ENCODE data around the gene CCDC157. TPM values are rescaled to one million over a fixed set of nuclear protein-coding genes. Genes with fewer than 3 reads are reported as not detected.

CCDC157 gene
- total RNA-seq, 1 experiment from 2014 or later, result 4.9 TPM

DNA sequence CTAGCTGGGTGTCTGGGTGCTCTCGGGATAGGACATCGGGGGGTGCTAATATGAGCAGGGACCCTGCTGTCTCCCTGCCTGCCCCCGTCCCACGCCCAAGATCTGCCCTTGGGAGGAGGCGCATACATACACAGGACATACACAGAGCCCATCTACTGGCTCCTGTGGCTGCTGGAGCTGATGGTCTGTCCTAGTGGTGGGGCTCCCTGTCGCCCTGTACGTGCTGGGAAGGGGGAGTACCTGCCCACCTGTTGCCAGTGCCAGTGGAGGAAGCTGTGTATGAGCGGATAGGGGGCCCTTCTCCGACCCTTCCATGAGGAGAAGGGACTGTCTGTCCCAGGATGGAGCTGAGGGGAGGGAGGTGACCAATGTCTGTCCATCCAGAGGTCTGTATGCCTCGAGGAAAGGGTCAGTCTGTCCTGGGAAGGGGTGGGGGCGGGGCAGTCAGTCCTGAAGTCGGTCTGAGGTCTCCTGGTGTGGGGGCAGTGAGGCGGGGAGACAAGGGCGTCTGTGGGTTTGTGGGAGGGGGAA is 31.0 kb upstream of the CCDC157 start:
- H3K36me3 Mint-ChIP-seq (ENCODE audit: insufficient read depth, unreplicated experiment), result peaks cover 35% of the 10 kb centered on the region
- BruUV-seq (replicated peaks), result no TSS peak
- no peak overlapping the region for H3K27ac Mint-ChIP-seq (ENCODE audit: unreplicated experiment)
- no peak for DNase-seq
- TF ChIP-seq, protein P1, sequence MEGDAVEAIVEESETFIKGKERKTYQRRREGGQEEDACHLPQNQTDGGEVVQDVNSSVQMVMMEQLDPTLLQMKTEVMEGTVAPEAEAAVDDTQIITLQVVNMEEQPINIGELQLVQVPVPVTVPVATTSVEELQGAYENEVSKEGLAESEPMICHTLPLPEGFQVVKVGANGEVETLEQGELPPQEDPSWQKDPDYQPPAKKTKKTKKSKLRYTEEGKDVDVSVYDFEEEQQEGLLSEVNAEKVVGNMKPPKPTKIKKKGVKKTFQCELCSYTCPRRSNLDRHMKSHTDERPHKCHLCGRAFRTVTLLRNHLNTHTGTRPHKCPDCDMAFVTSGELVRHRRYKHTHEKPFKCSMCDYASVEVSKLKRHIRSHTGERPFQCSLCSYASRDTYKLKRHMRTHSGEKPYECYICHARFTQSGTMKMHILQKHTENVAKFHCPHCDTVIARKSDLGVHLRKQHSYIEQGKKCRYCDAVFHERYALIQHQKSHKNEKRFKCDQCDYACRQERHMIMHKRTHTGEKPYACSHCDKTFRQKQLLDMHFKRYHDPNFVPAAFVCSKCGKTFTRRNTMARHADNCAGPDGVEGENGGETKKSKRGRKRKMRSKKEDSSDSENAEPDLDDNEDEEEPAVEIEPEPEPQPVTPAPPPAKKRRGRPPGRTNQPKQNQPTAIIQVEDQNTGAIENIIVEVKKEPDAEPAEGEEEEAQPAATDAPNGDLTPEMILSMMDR (IDR thresholded peaks at IDR 0.05; ENCODE audit: insufficient read depth in 1 of 2, low read depth in 1 of 2, low read length in 1 of 2, severe bottlenecking in 1 of 2, unreplicated experiment in 1 of 2), result no peak
- CTCF ChIA-PET, result interaction anchor here (1.7 to 5.2 kb wide), 2 partner anchors 37 to 65 kb away, joined by 6 to 106 read pairs; partner anchors contain the start of gene CASTOR1
- Histone ChIP-seq H3K27me3 (replicated peaks; ENCODE audit: control insufficient read depth, insufficient read depth, low read length) (no peaks in the 10 kb centered on the region), H3K4me1 (peaks cover 27% of the 10 kb centered on the region), H3K9me3 (no peaks in the 10 kb centered on the region), H3K36me3 (ENCODE audit: control insufficient read depth, insufficient read depth, low read length) (no peaks in the 10 kb centered on the region), H3K4me3 (ENCODE audit: low read depth, low read length) (peak overlapping the region; percentile 87)
- H3K9me3 Mint-ChIP-seq (ENCODE audit: unreplicated experiment), result no peaks in the 10 kb centered on the region
- intact Hi-C loops (cut with micrococcal nuclease; ENCODE audit: unreplicated experiment), result loop anchor here (2.0 kb wide), 3 partner anchors 27 to 63 kb away; partner anchors contain the start of gene RNF215
- H3K4me3 Mint-ChIP-seq (ENCODE audit: unreplicated experiment), result peak overlapping the region; percentile 79
- POLR2A ChIA-PET, result interaction anchor here (0.5 kb wide), 1 partner anchor 31 kb away, joined by 3 read pairs; the partner anchor contains the start of gene SF3A1
- H3K27me3 Mint-ChIP-seq (ENCODE audit: insufficient read depth, unreplicated experiment), result no peaks in the 10 kb centered on the region
- H3K4me1 Mint-ChIP-seq (ENCODE audit: low read depth, unreplicated experiment), result peaks cover 30% of the 10 kb centered on the region

DNA sequence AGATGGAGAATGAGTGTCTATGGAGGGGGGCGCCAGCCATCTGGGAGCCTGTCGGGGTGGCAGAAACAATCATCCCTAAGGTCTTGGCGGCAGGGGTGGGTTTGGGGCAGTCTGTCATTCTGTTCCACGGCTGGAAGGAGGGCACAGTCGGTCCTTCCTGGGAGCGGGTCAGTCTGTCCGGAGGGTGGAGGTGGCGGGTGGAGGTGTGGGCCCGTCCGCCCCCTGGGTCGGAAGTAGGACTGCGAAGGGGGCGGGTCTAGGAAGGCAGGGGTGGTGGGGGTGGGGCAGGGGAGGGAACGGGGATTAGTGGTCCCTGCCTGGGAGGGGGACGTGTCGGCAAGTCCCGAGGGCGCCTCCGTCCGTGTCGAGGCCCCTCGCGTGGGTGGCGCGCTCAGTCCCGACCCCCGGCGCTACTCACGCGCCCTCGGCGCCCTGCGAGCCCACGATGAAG is 30.5 kb upstream of the CCDC157 start:
- Mint-ChIP-seq H3K36me3 (ENCODE audit: insufficient read depth, unreplicated experiment) (peaks cover 36% of the 10 kb centered on the region), H3K4me1 (ENCODE audit: low read depth, unreplicated experiment) (peaks cover 30% of the 10 kb centered on the region), H3K4me3 (ENCODE audit: unreplicated experiment) (peak overlapping the region; percentile 79), H3K9me3 (ENCODE audit: unreplicated experiment) (no peaks in the 10 kb centered on the region), H3K27me3 (ENCODE audit: insufficient read depth, unreplicated experiment) (no peaks in the 10 kb centered on the region), H3K27ac (ENCODE audit: unreplicated experiment) (no peak overlapping the region)
- ChIA-PET CTCF (interaction anchor here (0.6 to 5.2 kb wide), 13 partner anchors 28 to 280 kb away, joined by 3 to 106 read pairs (median 6); partner anchors contain the start of genes CASTOR1, CCDC157, RNF215 and SF3A1), POLR2A (interaction anchor here (0.5 to 2.3 kb wide), 7 partner anchors 28 to 98 kb away, joined by 3 to 44 read pairs (median 8); partner anchors contain the start of genes CASTOR1, CCDC157 and SF3A1)
- TF ChIP-seq, protein P1 (IDR thresholded peaks at IDR 0.05; ENCODE audit: insufficient read depth in 1 of 2, low read depth in 1 of 2, low read length in 1 of 2, severe bottlenecking in 1 of 2, unreplicated experiment in 1 of 2), result no peak
- no peaks in the 10 kb centered on the region for H3K27me3 ChIP-seq (replicated peaks; ENCODE audit: control insufficient read depth, insufficient read depth, low read length)
- H3K4me1 ChIP-seq, result peaks cover 27% of the 10 kb centered on the region
- DNase-seq, result peak in 1 of 2 experiments; percentile 37
- BruUV-seq (replicated peaks), result no TSS peak
- H3K4me3 ChIP-seq (ENCODE audit: low read depth, low read length), result peak overlapping the region; percentile 87
- no peaks in the 10 kb centered on the region for H3K36me3 ChIP-seq (ENCODE audit: control insufficient read depth, insufficient read depth, low read length)
- intact Hi-C loops (cut with micrococcal nuclease; ENCODE audit: unreplicated experiment), result loop anchor here (2.0 kb wide), 3 partner anchors 27 to 63 kb away; partner anchors contain the start of gene RNF215
- no peaks in the 10 kb centered on the region for H3K9me3 ChIP-seq

DNA sequence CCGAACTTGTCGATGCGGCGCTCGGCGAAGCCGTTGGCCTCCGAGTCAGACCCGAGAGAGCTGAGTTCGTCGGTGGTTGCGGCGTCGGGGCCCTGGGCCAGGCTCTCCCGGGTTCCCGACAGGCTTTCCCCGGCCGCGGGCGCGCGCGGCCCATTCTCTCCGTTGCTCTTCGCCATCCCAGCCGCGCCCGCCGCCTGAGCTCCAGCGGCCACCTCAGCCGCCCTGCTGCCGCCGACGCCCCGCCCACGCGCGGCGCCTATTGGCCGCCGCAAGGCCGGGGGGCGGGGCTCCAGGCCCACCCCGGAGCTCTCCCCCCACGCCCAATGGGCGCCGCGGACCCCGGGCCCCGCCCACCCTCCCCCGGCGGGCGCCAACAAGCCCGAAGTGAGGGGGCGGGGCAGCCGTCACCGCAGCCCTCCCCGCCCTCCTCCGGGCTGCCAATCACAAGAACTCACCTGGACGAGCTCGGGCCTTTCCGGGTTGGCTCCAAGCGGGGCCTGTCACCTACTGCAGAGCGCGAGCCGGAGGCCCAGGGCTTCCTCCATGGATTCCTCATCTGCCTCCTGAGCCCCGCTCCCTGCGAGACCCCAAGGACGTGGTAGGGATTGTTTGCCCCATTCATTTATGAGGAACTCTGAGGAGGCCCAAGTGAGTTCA is 30.0 kb upstream of the CCDC157 start, which contains the start of gene TBC1D10A:
TSS of gene TBC1D10A (minus strand) at position 236 of the 657 bp plus-strand sequence. CDS start at position 176, 60 bp downstream.
- ChIA-PET CTCF (interaction anchor here (0.6 to 5.2 kb wide), 18 partner anchors 12 to 279 kb away, joined by 3 to 106 read pairs (median 5); partner anchors contain the start of genes CASTOR1, CCDC157, RNF215 and SF3A1), POLR2A (interaction anchor here (0.6 to 2.3 kb wide), 15 partner anchors 19 to 1150 kb away, joined by 3 to 44 read pairs (median 5); partner anchors contain the start of genes CASTOR1, CCDC157 and SF3A1)
- Mint-ChIP-seq H3K4me1 (ENCODE audit: low read depth, unreplicated experiment) (peaks cover 30% of the 10 kb centered on the region), H3K36me3 (ENCODE audit: insufficient read depth, unreplicated experiment) (peaks cover 41% of the 10 kb centered on the region), H3K4me3 (ENCODE audit: unreplicated experiment) (peak within 1 kb of the TSS; percentile 79), H3K27ac (ENCODE audit: unreplicated experiment) (peak within 1 kb of the TSS; percentile 90), H3K9me3 (ENCODE audit: unreplicated experiment) (no peaks in the 10 kb centered on the region), H3K27me3 (ENCODE audit: insufficient read depth, unreplicated experiment) (no peaks in the 10 kb centered on the region)
- TF ChIP-seq, protein P1 (IDR thresholded peaks at IDR 0.05; ENCODE audit: insufficient read depth in 1 of 2, low read depth in 1 of 2, low read length in 1 of 2, severe bottlenecking in 1 of 2, unreplicated experiment in 1 of 2), result no peak
- intact Hi-C loops (cut with micrococcal nuclease; ENCODE audit: unreplicated experiment), result loop anchor here (1.0 to 2.0 kb wide), 4 partner anchors 28 to 64 kb away; partner anchors contain the start of genes CASTOR1 and RNF215
- DNase-seq, result peak; percentile 96
- Histone ChIP-seq H3K4me1 (peaks cover 27% of the 10 kb centered on the region), H3K27me3 (replicated peaks; ENCODE audit: control insufficient read depth, insufficient read depth, low read length) (no peaks in the 10 kb centered on the region), H3K9me3 (no peaks in the 10 kb centered on the region), H3K36me3 (ENCODE audit: control insufficient read depth, insufficient read depth, low read length) (no peaks in the 10 kb centered on the region), H3K4me3 (ENCODE audit: low read depth, low read length) (peak within 1 kb of the TSS; percentile 87)
- no TSS peak for BruUV-seq (replicated peaks)

Measured in Caco-2 (cell line).